C4-2B (cell line): ENCODE data around the gene TMEM181.
A peak's percentile ranks its signal among the peaks of the same experiment; 100 is the strongest.

ENCODE experiments used
- H3K27ac ChIP-seq: fragments of 450-650 bp; 2 replicates; pipeline ENCODE4 v1.5.1; 2017
- CTCF ChIP-seq: fragments of 450-650 bp; conservative IDR thresholded peaks from 2 replicates; pipeline ENCODE4 v1.5.1; 2017; ENCODE audit warnings: mild to moderate bottlenecking
- ZFX ChIP-seq: fragments of 450-650 bp; IDR thresholded peaks from 2 replicates; pipeline ENCODE4 v1.6.1; 2017

The TMEM181 gene

DNA sequence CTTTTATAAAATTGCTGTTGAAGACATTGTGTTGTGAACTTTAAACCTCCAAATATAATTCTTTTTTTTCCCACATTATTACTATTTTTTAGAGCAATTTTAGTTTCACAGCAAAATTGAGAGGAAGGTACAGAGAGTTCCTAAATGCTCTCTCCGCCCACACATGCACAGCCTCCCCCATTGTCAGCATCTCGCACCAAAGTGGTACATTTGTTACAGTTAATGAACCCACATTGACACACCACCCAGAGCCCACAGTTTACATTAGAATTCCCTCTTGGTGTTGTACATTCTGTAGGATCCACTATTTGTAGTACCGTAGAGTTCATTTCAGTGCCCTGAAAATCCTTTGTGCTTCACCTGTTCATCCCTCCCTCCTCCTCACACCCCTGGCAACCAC is 33.8 kb downstream of the TMEM181 start:
- H3K27ac ChIP-seq: no peak overlapping the region
- TF ChIP-seq CTCF: no peak
- no peak for TF ChIP-seq ZFX

DNA sequence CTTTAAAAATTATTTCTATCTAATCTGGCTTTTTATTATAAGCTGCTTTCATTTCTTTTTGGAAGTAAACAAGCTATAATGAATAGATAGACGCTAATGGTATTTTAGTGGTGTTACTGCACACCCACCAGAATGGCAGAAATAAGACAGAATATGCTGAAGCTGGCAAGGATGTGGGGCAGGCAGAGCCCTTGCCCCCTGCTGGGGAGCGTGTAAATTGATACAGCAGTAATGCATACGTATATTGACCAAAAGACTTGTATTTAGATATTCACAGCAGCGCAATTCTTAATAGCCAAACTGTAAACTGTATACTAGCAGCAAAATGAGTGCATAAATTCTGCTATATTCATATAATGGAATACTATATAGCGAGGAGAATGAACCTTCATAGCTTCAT is 35.3 kb downstream of the TMEM181 start:
- H3K27ac ChIP-seq: no peak overlapping the region
- TF ChIP-seq ZFX (no peak), CTCF (peak; percentile 18; the same call in 1 of the 2 replicates)

DNA sequence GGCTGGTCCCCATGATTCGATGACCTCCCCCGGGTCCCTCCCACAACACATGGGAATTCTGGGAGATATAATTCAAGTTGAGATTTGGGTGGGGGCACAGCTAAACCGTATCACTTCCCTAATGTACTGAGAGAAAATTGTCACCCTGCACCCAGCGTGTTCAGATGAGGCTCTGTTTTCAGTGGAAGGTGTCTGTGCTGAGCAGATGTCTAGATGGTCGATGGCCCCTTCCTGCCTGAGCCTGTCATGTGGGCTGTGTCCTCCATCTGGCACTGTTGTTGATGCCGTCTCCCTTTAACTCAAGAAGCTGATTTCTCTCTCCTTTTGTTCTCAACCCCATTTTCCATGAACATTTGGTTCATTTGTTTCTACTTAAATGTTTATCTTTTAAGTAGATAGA is 37.0 kb downstream of the TMEM181 start:
- TF ChIP-seq CTCF (no peak), ZFX (no peak)
- no peak overlapping the region for H3K27ac ChIP-seq

DNA sequence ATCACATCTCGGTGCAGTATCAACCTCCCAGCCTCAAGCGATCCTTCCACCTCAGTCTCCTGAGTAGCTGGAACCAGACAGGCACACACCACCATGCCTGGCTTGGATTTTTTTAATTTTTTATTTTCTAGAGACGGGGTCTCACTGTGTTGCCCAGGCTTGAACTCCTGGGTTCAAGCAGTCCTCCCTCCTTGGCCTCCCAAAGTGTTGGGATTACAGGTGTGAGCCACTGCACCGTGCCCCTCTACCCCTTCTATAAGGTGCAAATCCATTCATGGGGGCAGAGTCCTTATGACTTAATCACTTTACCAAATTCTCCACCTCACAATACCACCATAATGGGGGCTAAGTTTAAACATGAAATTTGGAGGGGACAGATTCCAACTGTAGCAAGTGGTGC is 37.7 kb downstream of the TMEM181 start:
- H3K27ac ChIP-seq: no peak overlapping the region
- TF ChIP-seq CTCF (no peak), ZFX (no peak)

DNA sequence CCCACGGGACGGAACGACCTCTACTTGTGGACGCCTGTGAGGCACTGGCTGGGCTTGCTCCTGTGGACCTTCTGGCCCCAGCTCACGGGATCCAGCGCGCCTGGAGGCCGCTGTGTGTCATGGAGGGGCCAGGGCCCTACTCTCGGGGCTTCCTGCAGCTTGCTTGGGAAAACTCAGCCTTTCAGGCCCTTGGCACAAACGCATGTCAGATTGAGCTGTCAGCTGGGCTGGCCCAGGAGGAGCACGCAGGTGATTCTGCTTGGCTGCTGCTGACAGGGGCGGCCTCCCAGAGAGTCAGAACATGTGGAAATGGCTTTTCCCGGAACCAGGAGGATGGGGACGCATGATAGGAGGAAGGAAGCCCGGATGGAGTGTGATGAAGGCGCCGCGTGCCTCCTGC is 39.7 kb downstream of the TMEM181 start:
- H3K27ac ChIP-seq: no peak overlapping the region
- TF ChIP-seq ZFX (no peak), CTCF (no peak)

DNA sequence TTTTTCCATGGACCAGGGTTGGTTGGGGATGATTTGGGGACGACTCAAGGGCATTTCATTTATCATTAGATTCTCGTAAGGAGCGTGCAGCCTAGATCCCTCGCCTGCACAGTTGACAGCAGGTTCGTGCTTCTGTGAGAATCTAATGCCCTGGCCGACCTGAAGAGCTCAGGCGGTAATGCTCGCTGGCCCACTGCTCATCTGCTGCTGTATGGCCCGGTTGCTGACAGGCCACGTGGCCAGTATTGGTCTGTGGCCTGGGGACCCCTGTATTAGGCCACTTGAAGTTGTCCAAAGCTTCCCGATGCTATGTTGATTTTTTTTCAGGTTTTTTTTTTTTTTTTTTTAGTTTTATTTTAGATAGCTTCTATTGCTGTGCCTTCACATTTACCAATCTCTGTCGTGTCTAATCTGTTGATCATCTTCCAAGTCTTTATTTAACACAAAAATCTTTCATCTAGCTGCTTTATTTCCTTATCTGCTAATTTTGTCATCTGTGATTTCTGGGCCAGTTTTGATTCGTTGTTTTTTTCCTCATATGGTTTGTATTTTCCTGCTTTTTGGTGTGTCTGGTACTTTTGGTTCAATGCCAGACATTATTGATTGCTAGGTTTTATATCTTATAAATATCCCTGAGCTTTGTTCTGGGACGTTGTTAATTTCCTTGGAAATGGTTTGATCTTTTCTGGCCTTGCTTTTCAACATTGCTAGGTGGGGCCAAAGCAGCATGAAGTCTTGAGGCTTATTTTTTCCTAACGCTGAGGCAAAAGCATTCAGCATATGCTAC is 43.6 kb downstream of the TMEM181 start:
- H3K27ac ChIP-seq: no peak overlapping the region
- TF ChIP-seq CTCF (no peak), ZFX (no peak)

DNA sequence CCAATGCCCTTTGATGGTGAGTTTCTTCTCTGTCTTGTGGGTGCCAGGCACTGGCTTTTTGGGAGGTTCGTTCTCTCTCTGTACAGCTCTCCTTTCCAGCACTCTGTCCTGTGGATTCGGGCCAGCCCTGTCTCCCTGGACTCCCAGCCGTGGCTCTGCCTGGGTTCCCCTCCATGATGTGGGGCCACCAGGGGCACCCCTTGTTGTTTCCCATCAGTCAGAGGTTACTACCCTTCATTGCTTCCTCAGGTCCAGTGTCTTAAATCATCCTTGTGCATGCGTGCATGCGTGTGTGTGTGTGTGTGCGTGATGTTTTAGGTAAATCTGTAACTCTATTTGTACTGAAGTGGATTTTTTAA is 44.1 kb downstream of the TMEM181 start:
- no peak for TF ChIP-seq CTCF
- TF ChIP-seq ZFX: no peak
- no peak overlapping the region for H3K27ac ChIP-seq
